Upper lobe of left lung (tissue), 4 donors: ENCODE measurements around the gene FLAD1.

ENCODE experiments used
- POLR2A ChIP-seq, 4 donors: fragments of 450-650 bp; IDR thresholded peaks; one replicate each; pipeline ENCODE4 v1.5.1; 2016 to 2017; ENCODE audit warnings: antibody characterized with exemption in 4 of 4, mild to moderate bottlenecking in 2 of 4
- POLR2AphosphoS5 ChIP-seq, 2 donors: sonication (generic); formaldehyde crosslinking; IDR thresholded peaks; one replicate each; pipeline ENCODE4 v1.5.1; 2017; ENCODE audit warnings: antibody characterized with exemption in 2 of 2
- TF ChIP-seq, protein P1 (sequence below), 6 experiments: fragments of 450-650 bp in 4 of 6; fragments of 200-600 bp in 2 of 6; sonication (generic) in 2 of 6; IDR thresholded peaks; one replicate each; pipeline ENCODE4 v1.5.1; 2016 to 2019; ENCODE audit warnings: antibody characterized with exemption in 6 of 6

DNA sequence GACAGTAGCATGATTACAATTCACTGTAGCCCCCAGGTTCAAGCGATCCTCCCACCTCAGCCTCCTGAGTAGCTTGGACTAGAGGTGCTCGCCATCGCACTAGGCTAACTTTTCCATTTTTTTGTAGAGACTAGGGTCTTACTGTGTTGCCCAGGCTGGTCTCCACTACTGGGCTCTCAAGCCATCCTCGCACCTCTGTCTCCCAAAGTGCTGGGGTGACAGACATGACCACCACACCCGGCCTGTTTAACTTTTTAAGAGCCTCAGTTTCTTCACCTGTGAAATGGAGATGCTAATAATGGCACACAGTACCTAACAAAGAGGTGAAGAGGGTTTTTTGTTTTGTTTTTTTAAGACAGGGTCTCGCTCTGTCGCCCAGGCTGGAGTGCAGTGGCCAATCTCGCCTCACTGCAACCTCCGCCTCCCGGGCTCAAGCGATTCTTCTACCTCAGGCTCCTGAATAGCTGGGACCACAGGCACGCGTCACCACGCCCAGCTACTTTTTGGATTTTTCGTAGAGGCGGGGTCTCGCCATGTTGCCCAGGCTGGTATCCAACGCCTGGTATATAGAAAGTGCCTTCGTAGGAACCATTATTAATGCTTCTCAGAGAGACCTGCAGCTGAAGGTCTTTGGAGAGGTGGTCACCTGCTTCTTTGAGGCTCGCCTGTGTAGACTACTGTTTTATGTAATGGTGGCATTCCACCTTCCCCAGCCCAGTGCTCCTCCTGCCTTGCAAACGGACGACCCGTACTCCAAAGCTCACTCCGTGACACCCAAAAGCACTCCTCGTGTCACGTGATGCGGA is 47.2 kb upstream of the FLAD1 start:
- TF ChIP-seq, protein P1, sequence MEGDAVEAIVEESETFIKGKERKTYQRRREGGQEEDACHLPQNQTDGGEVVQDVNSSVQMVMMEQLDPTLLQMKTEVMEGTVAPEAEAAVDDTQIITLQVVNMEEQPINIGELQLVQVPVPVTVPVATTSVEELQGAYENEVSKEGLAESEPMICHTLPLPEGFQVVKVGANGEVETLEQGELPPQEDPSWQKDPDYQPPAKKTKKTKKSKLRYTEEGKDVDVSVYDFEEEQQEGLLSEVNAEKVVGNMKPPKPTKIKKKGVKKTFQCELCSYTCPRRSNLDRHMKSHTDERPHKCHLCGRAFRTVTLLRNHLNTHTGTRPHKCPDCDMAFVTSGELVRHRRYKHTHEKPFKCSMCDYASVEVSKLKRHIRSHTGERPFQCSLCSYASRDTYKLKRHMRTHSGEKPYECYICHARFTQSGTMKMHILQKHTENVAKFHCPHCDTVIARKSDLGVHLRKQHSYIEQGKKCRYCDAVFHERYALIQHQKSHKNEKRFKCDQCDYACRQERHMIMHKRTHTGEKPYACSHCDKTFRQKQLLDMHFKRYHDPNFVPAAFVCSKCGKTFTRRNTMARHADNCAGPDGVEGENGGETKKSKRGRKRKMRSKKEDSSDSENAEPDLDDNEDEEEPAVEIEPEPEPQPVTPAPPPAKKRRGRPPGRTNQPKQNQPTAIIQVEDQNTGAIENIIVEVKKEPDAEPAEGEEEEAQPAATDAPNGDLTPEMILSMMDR (IDR thresholded peaks at IDR 0.05) = no peak
- TF ChIP-seq POLR2AphosphoS5 (IDR thresholded peaks at IDR 0.05) = no peak
- no peak for TF ChIP-seq POLR2A (IDR thresholded peaks at IDR 0.05)
